Hepatocyte (in vitro differentiated cells): ENCODE data around the gene STEEP1.

Experiments
- EZH2 ChIP-seq: fragments of 200-600 bp; sonication (generic); IDR thresholded peaks from 2 replicates; pipeline ENCODE4 v1.6.1; 2016; ENCODE audit warnings: antibody characterized with exemption, mild to moderate bottlenecking, borderline replicate concordance
- EZH2phosphoT487 ChIP-seq: fragments of 200-600 bp; sonication (generic); IDR thresholded peaks from one replicate; pipeline ENCODE4 v1.6.1; 2018; ENCODE audit warnings: antibody characterized with exemption, mild to moderate bottlenecking, low read depth, moderate library complexity; ENCODE audit not compliant: unreplicated experiment, severe bottlenecking
- TF ChIP-seq, protein P1 (sequence below): fragments of 200-600 bp; sonication (generic); IDR thresholded peaks from 2 replicates; pipeline ENCODE4 v1.5.1; 2016; ENCODE audit warnings: antibody characterized with exemption, mild to moderate bottlenecking; ENCODE audit not compliant: poor library complexity

DNA sequence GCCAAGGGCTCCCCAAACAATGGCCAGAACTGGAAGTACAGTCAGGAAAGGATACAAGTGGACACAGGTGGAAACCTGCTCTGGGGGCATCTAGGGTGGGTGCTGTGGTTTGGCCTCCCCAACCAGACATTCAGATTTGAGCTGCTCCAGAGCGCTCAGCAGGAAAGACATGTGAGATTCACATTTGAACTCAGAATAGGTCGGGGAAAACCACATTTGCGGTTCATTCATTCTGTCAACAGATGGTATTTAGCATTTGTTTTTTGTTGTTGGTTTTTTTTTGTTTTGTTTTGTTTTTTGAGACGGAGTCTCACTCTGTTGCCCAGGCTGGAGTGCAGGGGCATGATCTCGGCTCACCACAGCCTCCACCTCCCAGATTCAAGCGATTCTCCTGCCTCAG is 44.0 kb downstream of the STEEP1 start:
- TF ChIP-seq, protein P1, sequence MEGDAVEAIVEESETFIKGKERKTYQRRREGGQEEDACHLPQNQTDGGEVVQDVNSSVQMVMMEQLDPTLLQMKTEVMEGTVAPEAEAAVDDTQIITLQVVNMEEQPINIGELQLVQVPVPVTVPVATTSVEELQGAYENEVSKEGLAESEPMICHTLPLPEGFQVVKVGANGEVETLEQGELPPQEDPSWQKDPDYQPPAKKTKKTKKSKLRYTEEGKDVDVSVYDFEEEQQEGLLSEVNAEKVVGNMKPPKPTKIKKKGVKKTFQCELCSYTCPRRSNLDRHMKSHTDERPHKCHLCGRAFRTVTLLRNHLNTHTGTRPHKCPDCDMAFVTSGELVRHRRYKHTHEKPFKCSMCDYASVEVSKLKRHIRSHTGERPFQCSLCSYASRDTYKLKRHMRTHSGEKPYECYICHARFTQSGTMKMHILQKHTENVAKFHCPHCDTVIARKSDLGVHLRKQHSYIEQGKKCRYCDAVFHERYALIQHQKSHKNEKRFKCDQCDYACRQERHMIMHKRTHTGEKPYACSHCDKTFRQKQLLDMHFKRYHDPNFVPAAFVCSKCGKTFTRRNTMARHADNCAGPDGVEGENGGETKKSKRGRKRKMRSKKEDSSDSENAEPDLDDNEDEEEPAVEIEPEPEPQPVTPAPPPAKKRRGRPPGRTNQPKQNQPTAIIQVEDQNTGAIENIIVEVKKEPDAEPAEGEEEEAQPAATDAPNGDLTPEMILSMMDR = no peak
- TF ChIP-seq EZH2 (no peak), EZH2phosphoT487 (no peak)
